CD8-positive, alpha-beta memory T cell (primary cell): ENCODE data around the gene LONP1. TPM values are rescaled to one million over a fixed set of nuclear protein-coding genes. Genes with fewer than 3 reads are reported as not detected.
A peak's percentile ranks its signal among the peaks of the same experiment; 100 is the strongest.

Experiments used
- CTCF ChIA-PET: fragments of 350-600 bp; sonication (Branson Sonifier 250); formaldehyde crosslinking; loops from one replicate; lab custom pipeline; 2021; ENCODE audit warnings: antibody characterized with exemption; lab: Charles Lee
- POLR2A ChIA-PET: fragments of 350-600 bp; sonication (Branson Sonifier 250); formaldehyde crosslinking; loops from one replicate; lab custom pipeline; 2021; ENCODE audit warnings: antibody characterized with exemption; lab: Charles Lee
- DNase-seq, 5 donors: peaks; one replicate each; pipeline versions ENCODE4 v3.0.0 to v3.0.0-alpha.2; 2020 to 2022; ENCODE audit warnings: mixed read lengths in 1 of 5
- H3K27ac ChIP-seq: one replicate; pipeline ENCODE4 v1.7.0; 2013; ENCODE audit warnings: low read depth, mild to moderate bottlenecking, low read length, moderate library complexity
- H3K27me3 ChIP-seq: 2 replicates; pipeline ENCODE4 v1.7.0; 2013; ENCODE audit warnings: low read length, mild to moderate bottlenecking; ENCODE audit not compliant: insufficient read depth, poor library complexity, severe bottlenecking
- H3K36me3 ChIP-seq: 2 replicates; pipeline ENCODE4 v1.7.0; 2013; ENCODE audit warnings: mild to moderate bottlenecking, low read length, moderate library complexity; ENCODE audit not compliant: insufficient read depth
- H3K4me1 ChIP-seq: 2 replicates; pipeline ENCODE4 v1.7.0; 2013; ENCODE audit warnings: mild to moderate bottlenecking, low read length, moderate library complexity; ENCODE audit not compliant: insufficient read depth
- H3K4me3 ChIP-seq: 2 replicates; pipeline ENCODE4 v1.7.0; 2013; ENCODE audit warnings: mild to moderate bottlenecking, low read length
- H3K9me3 ChIP-seq: 2 replicates; pipeline ENCODE4 v1.7.0; 2013; ENCODE audit warnings: mild to moderate bottlenecking, low read length
- H3K27ac Mint-ChIP-seq, 8 donors: one replicate each; pipeline ENCODE4 v1.8.0; 2020 to 2021; ENCODE audit warnings: mixed read lengths in 8 of 8, mild to moderate bottlenecking in 6 of 8, inconsistent platforms in 3 of 8, moderate library complexity in 3 of 8
- H3K27me3 Mint-ChIP-seq, 2 donors: one replicate each; pipeline ENCODE4 v1.8.0; 2020 to 2021; ENCODE audit warnings: mixed read lengths in 2 of 2, mild to moderate bottlenecking in 1 of 2, moderate library complexity in 1 of 2
- H3K36me3 Mint-ChIP-seq, 3 donors: one replicate each; pipeline ENCODE4 v1.8.0; 2020 to 2021; ENCODE audit warnings: mixed read lengths in 3 of 3, inconsistent platforms in 1 of 3, mild to moderate bottlenecking in 1 of 3
- H3K4me1 Mint-ChIP-seq, 3 donors: one replicate each; pipeline ENCODE4 v1.8.0; 2020 to 2021; ENCODE audit warnings: mixed read lengths in 3 of 3, inconsistent platforms in 1 of 3, mild to moderate bottlenecking in 1 of 3
- H3K4me3 Mint-ChIP-seq, 7 donors: one replicate each; pipeline ENCODE4 v1.8.0; 2020 to 2021; ENCODE audit warnings: mixed read lengths in 7 of 7, mild to moderate bottlenecking in 6 of 7, moderate library complexity in 4 of 7, inconsistent platforms in 2 of 7
- H3K9me3 Mint-ChIP-seq, 5 donors: one replicate each; pipeline ENCODE4 v1.8.0; 2020 to 2022; ENCODE audit warnings: mixed read lengths in 5 of 5, mild to moderate bottlenecking in 3 of 5, moderate library complexity in 2 of 5, inconsistent platforms in 1 of 5
- polyA plus RNA-seq: library from polyadenylated mRNA; unstranded; fragments of 300-500 nt; fragmentation: Illumina TruSeq; gene quantifications from one replicate; pipeline ENCODE4 v1.2.3, GENCODE V29; 2021
- total RNA-seq, 2 experiments: library from RNA; stranded (reverse); gene quantifications; one replicate each; pipeline ENCODE4 v1.2.3, GENCODE V29; 2021

Gene LONP1
- total and polyA plus RNA-seq, 3 experiments from 2014 or later: 36.0 to 204 (median 179) TPM

DNA sequence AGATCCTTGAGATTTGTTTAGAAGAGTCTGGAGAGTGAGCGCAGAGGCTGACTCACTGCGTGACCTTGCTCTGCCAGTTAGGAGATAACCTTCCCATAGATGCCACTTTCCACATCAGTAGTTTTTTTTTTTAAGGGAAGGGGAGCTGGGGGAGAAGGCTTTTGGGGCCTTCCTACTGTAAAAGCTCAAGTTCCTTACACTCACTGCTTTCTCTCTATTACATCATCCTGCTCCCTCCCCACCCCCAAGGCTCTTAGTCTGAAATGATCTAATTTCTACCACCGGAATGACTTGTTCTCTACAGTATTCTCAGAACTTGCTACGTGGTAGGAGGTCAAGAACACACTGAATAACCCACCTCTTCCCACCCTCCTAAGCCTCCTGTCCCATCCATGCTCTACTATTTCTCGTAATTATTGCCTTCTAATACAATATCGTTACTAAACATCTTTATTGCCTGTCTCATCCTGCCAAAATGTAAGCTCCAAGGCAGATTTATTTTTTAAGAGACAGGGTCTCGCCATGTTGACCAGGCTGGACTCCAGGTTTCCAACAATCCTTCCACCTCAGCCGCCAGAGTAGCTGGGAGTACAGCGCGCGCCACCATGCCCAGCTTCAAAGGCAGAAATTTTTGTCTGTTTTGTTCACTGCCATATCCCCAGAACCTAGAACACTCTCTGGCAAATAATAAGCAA is 1.2 kb downstream of the LONP1 start:
- H3K4me1 Mint-ChIP-seq: peaks cover 23 to 32% (median 28%) of the 10 kb centered on the region in 3 donors
- DNase-seq: no peak
- Histone ChIP-seq H3K4me1 (peaks cover 22% of the 10 kb centered on the region), H3K9me3 (no peaks in the 10 kb centered on the region), H3K27me3 (no peaks in the 10 kb centered on the region), H3K27ac (peak overlapping the region; percentile 91), H3K4me3 (peak overlapping the region; percentile 93), H3K36me3 (peaks cover 3% of the 10 kb centered on the region)
- no peaks in the 10 kb centered on the region for H3K27me3 Mint-ChIP-seq
- peak overlapping the region; percentile 87 to 96 (median 92) for H3K4me3 Mint-ChIP-seq
- H3K27ac Mint-ChIP-seq: peak overlapping the region; percentile 85 to 98 (median 95)
- H3K36me3 Mint-ChIP-seq: peaks cover 0 to 20% (median 4%) of the 10 kb centered on the region in 3 donors
- CTCF ChIA-PET: interaction anchor here (0.7 to 4.5 kb wide), 4 partner anchors 10 to 29 kb away, joined by 3 to 47 read pairs (median 4); partner anchors contain the start of gene RPL36
- POLR2A ChIA-PET: interaction anchor here (0.6 to 1.5 kb wide), 3 partner anchors 28 to 73 kb away, joined by 3 to 12 read pairs (median 3); partner anchors contain the start of gene DUS3L
- H3K9me3 Mint-ChIP-seq: no peaks in the 10 kb centered on the region

DNA sequence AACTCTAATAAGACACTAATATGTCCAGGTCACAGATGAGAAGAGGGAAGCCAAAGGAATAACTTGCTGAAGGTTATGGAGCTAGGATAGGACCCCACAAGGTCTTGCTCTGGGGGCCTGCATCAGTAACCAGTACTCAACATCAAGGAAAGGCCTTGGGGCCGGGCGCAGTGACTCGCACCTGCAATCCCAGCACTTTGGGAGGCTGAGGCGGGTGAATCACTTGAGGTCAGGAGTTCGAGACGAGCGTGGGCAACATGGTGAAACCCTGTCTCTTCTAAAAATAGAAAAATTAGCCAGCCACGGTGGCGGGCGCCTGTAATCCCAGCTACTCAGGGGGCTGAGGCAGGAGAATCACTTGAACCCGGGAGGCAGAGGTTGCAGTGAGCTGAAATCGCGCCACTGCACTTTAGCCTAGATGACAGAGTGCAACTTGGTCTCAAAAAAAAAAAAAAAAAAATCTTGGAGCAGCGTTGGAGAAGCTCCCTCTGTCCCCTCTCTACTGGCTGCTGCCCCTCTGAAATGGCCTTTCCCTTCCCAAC is 1.8 kb downstream of the LONP1 start:
- H3K27me3 ChIP-seq: no peaks in the 10 kb centered on the region
- peaks cover 22% of the 10 kb centered on the region for H3K4me1 ChIP-seq
- ChIA-PET POLR2A (interaction anchor here (1.0 to 1.5 kb wide), 2 partner anchors 27 to 31 kb away, joined by 3 to 12 read pairs; no protein-coding TSS in a partner anchor), CTCF (interaction anchor here (0.7 to 4.5 kb wide), 2 partner anchors 20 to 28 kb away, joined by 4 to 47 read pairs; partner anchors contain the start of gene RPL36)
- H3K9me3 ChIP-seq: no peaks in the 10 kb centered on the region
- no peak for DNase-seq
- H3K27ac ChIP-seq: peak overlapping the region; percentile 91
- H3K9me3 Mint-ChIP-seq: no peaks in the 10 kb centered on the region
- peak overlapping the region; percentile 93 for H3K4me3 ChIP-seq
- H3K36me3 Mint-ChIP-seq: peaks cover 0 to 26% (median 4%) of the 10 kb centered on the region in 3 donors
- no peaks in the 10 kb centered on the region for H3K27me3 Mint-ChIP-seq
- peaks cover 8% of the 10 kb centered on the region for H3K36me3 ChIP-seq
- peak overlapping the region; percentile 87 to 96 (median 92) for H3K4me3 Mint-ChIP-seq
- peaks cover 23 to 32% (median 28%) of the 10 kb centered on the region in 3 donors for H3K4me1 Mint-ChIP-seq
- peak overlapping the region; percentile 74 to 98 (median 94) for H3K27ac Mint-ChIP-seq

DNA sequence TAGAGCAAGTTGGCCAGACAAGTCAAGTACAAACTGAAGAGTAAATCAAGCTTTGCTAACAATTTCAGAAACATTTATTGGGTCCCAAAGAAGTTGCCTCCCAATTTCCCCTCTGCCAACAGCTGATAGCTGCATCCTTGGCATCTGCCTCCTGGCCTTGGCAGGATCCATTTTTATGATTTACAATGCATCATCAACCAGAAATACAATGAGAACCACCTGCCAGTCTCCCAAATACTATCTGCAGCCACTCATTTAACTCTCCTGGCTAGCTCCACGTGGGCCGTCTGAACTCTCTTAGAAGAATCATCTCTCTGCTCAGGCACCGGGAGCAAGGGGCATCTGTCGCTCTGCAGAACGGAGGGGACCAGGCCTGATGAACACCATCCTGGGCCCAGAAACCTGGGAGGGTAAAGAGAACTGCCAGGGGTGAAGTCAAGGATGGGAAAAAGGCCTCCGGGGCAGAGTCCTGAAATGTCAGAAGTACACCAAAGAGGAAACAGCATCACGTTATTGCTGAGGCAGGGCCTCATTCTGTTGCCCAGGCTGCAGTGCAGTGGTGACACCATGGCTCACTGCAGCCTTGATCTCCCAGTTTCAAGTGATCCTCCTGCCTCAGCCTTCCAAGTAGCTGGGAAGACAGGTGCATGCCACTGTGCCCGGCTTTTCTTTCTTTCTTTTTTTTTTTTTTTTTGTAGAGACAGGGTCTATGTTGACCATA is 2.6 kb downstream of the LONP1 start:
- Histone ChIP-seq H3K4me3 (no peak overlapping the region), H3K36me3 (peaks cover 16% of the 10 kb centered on the region), H3K27me3 (no peaks in the 10 kb centered on the region), H3K9me3 (no peaks in the 10 kb centered on the region), H3K27ac (peak overlapping the region; percentile 91), H3K4me1 (peaks cover 22% of the 10 kb centered on the region)
- no peak for DNase-seq
- POLR2A ChIA-PET: interaction anchor here (0.5 to 1.0 kb wide), 2 partner anchors 26 to 414 kb away, joined by 3 read pairs; no protein-coding TSS in a partner anchor
- Mint-ChIP-seq H3K4me1 (peaks cover 23 to 32% (median 28%) of the 10 kb centered on the region in 3 donors), H3K27me3 (no peaks in the 10 kb centered on the region), H3K9me3 (no peaks in the 10 kb centered on the region), H3K36me3 (peaks cover 0 to 31% (median 4%) of the 10 kb centered on the region in 3 donors), H3K4me3 (peak overlapping the region in 6 of 7 donors; percentile 21 to 96 (median 77)), H3K27ac (peak overlapping the region in 7 of 8 donors; percentile 26 to 98 (median 78))
- CTCF ChIA-PET: interaction anchor here (4.5 kb wide), 1 partner anchor 27 kb away, joined by 47 read pairs; the partner anchor contains the start of gene RPL36

DNA sequence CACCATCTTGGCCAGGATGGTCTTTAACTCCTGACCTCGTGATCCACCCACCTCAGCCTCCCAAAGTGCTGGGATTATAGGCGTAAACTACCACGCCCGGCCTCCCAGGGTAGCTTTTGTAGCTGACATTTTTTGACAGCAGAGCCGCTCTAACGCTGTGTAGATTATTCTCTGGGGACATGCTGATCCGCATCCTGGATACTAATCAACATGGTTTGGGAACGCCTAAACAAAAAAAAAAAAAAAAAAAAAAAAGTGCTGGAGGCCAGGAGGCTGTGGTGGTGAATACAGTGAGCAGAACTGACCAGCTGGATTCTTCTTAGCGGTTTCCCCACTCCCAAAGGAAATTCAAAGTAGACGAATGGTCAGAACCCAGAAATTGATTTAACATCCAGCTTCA is 5.1 kb downstream of the LONP1 start:
- ChIA-PET POLR2A (interaction anchor here (0.5 to 1.0 kb wide), 2 partner anchors 8 to 24 kb away, joined by 3 to 5 read pairs; no protein-coding TSS in a partner anchor), CTCF (interaction anchor here (0.6 to 2.0 kb wide), 3 partner anchors 26 to 700 kb away, joined by 3 to 19 read pairs (median 3); partner anchors contain the start of gene RPL36)
- Mint-ChIP-seq H3K27ac (no peak overlapping the region), H3K27me3 (no peaks in the 10 kb centered on the region), H3K36me3 (peaks cover 0 to 48% (median 4%) of the 10 kb centered on the region in 3 donors), H3K4me3 (no peak overlapping the region), H3K4me1 (peaks cover 23 to 28% (median 26%) of the 10 kb centered on the region in 3 donors), H3K9me3 (no peaks in the 10 kb centered on the region)
- no peak overlapping the region for H3K4me3 ChIP-seq
- DNase-seq: no peak
- H3K36me3 ChIP-seq: peaks cover 28% of the 10 kb centered on the region
- H3K27me3 ChIP-seq: no peaks in the 10 kb centered on the region
- no peaks in the 10 kb centered on the region for H3K9me3 ChIP-seq
- peaks cover 22% of the 10 kb centered on the region for H3K4me1 ChIP-seq
- no peak overlapping the region for H3K27ac ChIP-seq

DNA sequence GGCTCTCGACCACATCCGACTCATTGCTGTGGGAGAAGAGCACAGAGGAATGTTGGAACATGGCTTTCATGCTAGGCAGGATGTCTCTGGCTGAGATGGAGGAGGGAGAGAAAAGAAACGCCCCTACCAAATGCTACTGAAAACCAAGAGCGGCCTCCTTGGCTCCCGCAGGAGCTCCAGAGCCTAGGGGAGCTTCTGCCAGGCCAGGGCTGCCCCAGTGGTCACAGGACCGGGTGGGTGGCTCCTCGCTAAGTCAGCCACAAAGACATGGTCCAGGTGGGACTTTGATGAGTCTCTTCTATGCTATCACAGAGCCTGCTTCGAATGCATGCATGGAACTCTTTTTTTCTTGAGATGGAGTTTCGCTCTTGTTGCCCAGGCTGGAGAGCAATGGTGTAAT is 6.7 kb downstream of the LONP1 start:
- no peak overlapping the region for H3K27ac ChIP-seq
- peaks cover 10% of the 10 kb centered on the region for H3K4me1 ChIP-seq
- Mint-ChIP-seq H3K4me1 (peaks cover 10 to 15% (median 14%) of the 10 kb centered on the region in 3 donors), H3K27me3 (no peaks in the 10 kb centered on the region), H3K27ac (no peak overlapping the region), H3K9me3 (no peaks in the 10 kb centered on the region), H3K36me3 (peaks cover 0 to 54% (median 4%) of the 10 kb centered on the region in 3 donors), H3K4me3 (no peak overlapping the region)
- no peaks in the 10 kb centered on the region for H3K27me3 ChIP-seq
- POLR2A ChIA-PET: interaction anchor here (0.6 to 0.9 kb wide), 2 partner anchors 23 to 35 kb away, joined by 3 read pairs; partner anchors contain the start of gene RPL36
- CTCF ChIA-PET: interaction anchor here (2.0 kb wide), 1 partner anchor 25 kb away, joined by 19 read pairs; the partner anchor contains the start of gene RPL36
- no peaks in the 10 kb centered on the region for H3K9me3 ChIP-seq
- H3K36me3 ChIP-seq: peaks cover 28% of the 10 kb centered on the region
- DNase-seq: no peak
- no peak overlapping the region for H3K4me3 ChIP-seq

DNA sequence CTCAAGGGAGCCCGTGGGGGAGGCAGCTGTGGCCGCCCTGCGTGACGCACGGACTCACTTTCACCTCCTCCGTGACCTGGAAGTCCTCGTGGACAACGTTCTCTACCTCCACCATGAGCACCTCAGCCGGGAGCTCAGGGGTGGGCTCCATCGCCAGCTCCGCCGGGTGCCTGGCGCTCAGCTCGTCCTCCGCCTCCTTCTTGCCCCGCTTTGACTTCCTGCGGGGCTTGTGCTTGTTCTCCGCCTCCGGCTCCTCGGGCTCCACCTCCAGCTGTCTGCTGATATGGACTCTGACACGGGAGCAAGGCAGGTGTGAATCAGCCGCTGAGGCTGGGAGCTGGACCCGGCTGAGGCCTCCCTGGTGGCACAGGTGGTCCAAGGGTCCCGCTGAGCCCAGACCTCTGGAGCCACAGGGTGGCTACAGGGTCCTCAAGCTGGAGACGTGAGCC is 8.2 kb downstream of the LONP1 start:
- Histone ChIP-seq H3K27me3 (no peaks in the 10 kb centered on the region), H3K36me3 (peaks cover 25% of the 10 kb centered on the region), H3K9me3 (no peaks in the 10 kb centered on the region), H3K4me1 (no peaks in the 10 kb centered on the region), H3K4me3 (no peak overlapping the region), H3K27ac (no peak overlapping the region)
- no peaks in the 10 kb centered on the region for H3K27me3 Mint-ChIP-seq
- H3K4me3 Mint-ChIP-seq: no peak overlapping the region
- H3K27ac Mint-ChIP-seq: no peak overlapping the region
- ChIA-PET CTCF (interaction anchor here (1.0 kb wide), 1 partner anchor 22 kb away, joined by 4 read pairs; the partner anchor contains the start of gene RPL36), POLR2A (no interaction called here)
- no peak for DNase-seq
- H3K4me1 Mint-ChIP-seq: peaks cover 4 to 5% (median 4%) of the 10 kb centered on the region in 3 donors
- H3K9me3 Mint-ChIP-seq: no peaks in the 10 kb centered on the region
- H3K36me3 Mint-ChIP-seq: peaks cover 0 to 62% (median 4%) of the 10 kb centered on the region in 3 donors

DNA sequence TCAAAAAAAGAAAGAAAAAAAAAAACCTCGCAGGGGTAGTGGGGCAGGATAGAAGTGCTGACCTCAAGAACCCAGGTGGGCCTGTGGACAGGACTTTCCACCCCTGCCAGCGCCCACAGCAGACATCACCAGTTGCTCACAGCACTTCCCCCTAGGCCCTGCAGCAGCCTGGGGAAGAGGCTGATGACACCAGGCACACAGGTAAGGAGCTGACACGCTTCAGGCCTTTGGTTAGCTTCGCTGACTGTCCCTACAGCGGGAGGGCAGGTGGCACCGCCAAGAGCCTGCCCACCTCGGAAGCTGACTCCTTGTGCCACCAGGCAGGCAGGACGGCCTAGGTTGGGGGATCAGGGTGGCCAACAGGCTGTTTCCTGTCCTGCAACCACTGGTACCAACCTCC is 8.9 kb downstream of the LONP1 start:
- ChIA-PET POLR2A (no interaction called here), CTCF (no interaction called here)
- no peaks in the 10 kb centered on the region for H3K9me3 ChIP-seq
- H3K27ac ChIP-seq: no peak overlapping the region
- H3K4me1 Mint-ChIP-seq: peaks cover 0 to 5% (median 4%) of the 10 kb centered on the region in 3 donors
- no peak overlapping the region for H3K4me3 Mint-ChIP-seq
- H3K27me3 ChIP-seq: no peaks in the 10 kb centered on the region
- no peak overlapping the region for H3K27ac Mint-ChIP-seq
- H3K36me3 Mint-ChIP-seq: peaks cover 0 to 69% (median 4%) of the 10 kb centered on the region in 3 donors
- no peak overlapping the region for H3K4me3 ChIP-seq
- no peaks in the 10 kb centered on the region for H3K9me3 Mint-ChIP-seq
- peaks cover 25% of the 10 kb centered on the region for H3K36me3 ChIP-seq
- no peaks in the 10 kb centered on the region for H3K4me1 ChIP-seq
- no peaks in the 10 kb centered on the region for H3K27me3 Mint-ChIP-seq
- DNase-seq: no peak
